Stimulated activated CD4-positive, alpha-beta T cell treated with anti-CD3 and anti-CD28 coated beads, TNF-alpha, amount 100 ng/mL, for 24 hours (primary cell): ENCODE measurements around the gene PAX5.
"Not testable (repeated sequence)": the region's sequence is repeated elsewhere in the genome, so short reads cannot be mapped to it uniquely, and the experiment has no call there.

Experiments
- DNase-seq, 3 experiments: peaks; one replicate each; pipeline ENCODE4 v3.0.0-alpha.2; 2020; ENCODE audit warnings: low read depth in 3 of 3

The PAX5 gene

GRCh38 chr9:36880075-36880474 is 154.0 kb downstream of the PAX5 start:
- no peak for DNase-seq

- DNase-seq: peak in 1 of 3 experiments; percentile 8
These were observed 154.8 kb downstream of the PAX5 start for GRCh38 chr9:36878986-36879982.

GRCh38 chr9:36877239-36877638 is 156.8 kb downstream of the PAX5 start:
- DNase-seq: no peak

- DNase-seq: no peak
These were observed 158.0 kb downstream of the PAX5 start for GRCh38 chr9:36876056-36876455.

- DNase-seq: no peak
These were observed 159.1 kb downstream of the PAX5 start for GRCh38 chr9:36874921-36875320.

- DNase-seq: no peak
These were observed 159.8 kb downstream of the PAX5 start for GRCh38 chr9:36874261-36874660.

- DNase-seq: peak; percentile 61 to 64 (median 64)
These were observed 160.7 kb downstream of the PAX5 start for GRCh38 chr9:36873247-36873875.

- DNase-seq: no peak
These were observed 161.4 kb downstream of the PAX5 start for GRCh38 chr9:36872641-36873040.

GRCh38 chr9:36871606-36872005 is 162.5 kb downstream of the PAX5 start:
- DNase-seq: no peak

GRCh38 chr9:36870960-36871359 is 163.1 kb downstream of the PAX5 start:
- no peak for DNase-seq

GRCh38 chr9:36869605-36870004 is 164.5 kb downstream of the PAX5 start:
- DNase-seq: not testable (repeated sequence)

- no peak for DNase-seq
These were observed 165.3 kb downstream of the PAX5 start for GRCh38 chr9:36868586-36869282.

- DNase-seq: no peak
These were observed 166.2 kb downstream of the PAX5 start for GRCh38 chr9:36867672-36868471.

GRCh38 chr9:36867241-36867640 is 166.8 kb downstream of the PAX5 start:
- DNase-seq: no peak

GRCh38 chr9:36866840-36867239 is 167.2 kb downstream of the PAX5 start:
- no peak for DNase-seq

GRCh38 chr9:36865731-36866635 is 168.1 kb downstream of the PAX5 start:
- DNase-seq: no peak

GRCh38 chr9:36864491-36865410 is 169.3 kb downstream of the PAX5 start:
- DNase-seq: no peak

GRCh38 chr9:36862206-36863145 is 171.6 kb downstream of the PAX5 start:
- DNase-seq: peak in 1 of 3 experiments; percentile 9
